ENCODE results near the gene BUD23. TPM values are rescaled to one million over a fixed set of nuclear protein-coding genes. Genes with fewer than 3 reads are reported as not detected.
"Not testable (repeated sequence)": the region's sequence is repeated elsewhere in the genome, so short reads cannot be mapped to it uniquely, and the experiment has no call there.

The BUD23 gene
- total RNA-seq, 2 donors from 2014 or later: 54.6 to 82.3 TPM

DNA sequence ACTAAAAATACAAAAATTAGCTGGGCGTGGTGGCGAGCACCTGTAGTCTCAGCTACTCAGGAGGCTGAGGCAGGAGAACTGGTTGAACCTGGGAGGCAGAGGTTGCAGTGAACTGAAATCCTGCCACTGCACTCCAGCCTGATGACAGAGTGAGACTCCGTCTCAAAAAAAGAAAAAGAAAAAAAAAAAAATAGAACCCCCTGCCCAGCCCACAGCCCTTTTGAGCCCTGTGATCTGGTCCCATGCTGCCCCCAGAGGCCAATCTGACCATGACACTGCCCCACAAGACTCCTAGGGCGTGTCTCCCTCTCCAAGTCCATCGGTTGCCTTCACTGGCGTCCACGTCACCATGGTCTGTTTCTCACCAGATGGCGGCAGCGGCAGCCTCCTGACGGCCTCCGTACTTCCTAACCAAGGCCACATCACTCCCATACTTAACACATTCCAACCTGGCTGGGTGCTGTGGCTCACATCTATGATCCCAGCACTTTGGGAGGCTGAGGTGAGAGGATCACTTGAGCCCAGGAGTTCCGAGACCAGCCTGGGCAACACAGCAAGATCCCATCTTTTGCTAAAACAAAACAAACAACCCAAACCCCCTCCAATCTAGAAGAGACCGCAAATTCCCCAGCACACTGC lies 18.1 kb downstream of the BUD23 start:
- Mint-ChIP-seq H3K27ac (peak overlapping the region; percentile 56), H3K9me3 (no peaks in the 10 kb centered on the region), H3K27me3 (no peaks in the 10 kb centered on the region), H3K4me1 (peaks cover 8% of the 10 kb centered on the region), H3K36me3 (ENCODE audit: low read depth) (peaks cover 65% of the 10 kb centered on the region), H3K4me3 (no peak overlapping the region)
- ATAC-seq (replicated peaks): peak; percentile 33

DNA sequence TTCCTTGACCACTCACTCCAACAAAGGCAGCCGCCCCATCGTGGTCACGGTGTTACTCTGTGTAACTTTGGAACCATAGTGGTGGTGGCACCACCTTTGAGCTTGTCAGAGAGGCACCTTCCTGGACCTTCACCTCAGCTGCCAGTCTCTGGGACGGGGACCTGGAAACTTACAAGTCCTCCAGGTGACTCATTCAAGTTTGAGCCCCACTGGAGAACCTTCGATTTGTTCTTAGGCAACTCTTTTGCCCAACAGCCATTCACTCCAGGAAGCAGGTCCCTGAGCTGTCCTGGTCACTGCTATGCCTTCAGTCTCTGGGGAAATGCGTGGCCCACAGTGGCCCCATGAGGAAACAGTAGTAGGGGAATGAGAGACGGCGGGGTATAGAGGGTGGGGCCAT lies 18.8 kb downstream of the BUD23 start:
- no peak for ATAC-seq (replicated peaks)
- peak overlapping the region; percentile 56 for H3K27ac Mint-ChIP-seq
- no peak overlapping the region for H3K4me3 Mint-ChIP-seq
- peaks cover 10% of the 10 kb centered on the region for H3K4me1 Mint-ChIP-seq
- H3K27me3 Mint-ChIP-seq: no peaks in the 10 kb centered on the region
- no peaks in the 10 kb centered on the region for H3K9me3 Mint-ChIP-seq
- H3K36me3 Mint-ChIP-seq (ENCODE audit: low read depth): peaks cover 65% of the 10 kb centered on the region

DNA sequence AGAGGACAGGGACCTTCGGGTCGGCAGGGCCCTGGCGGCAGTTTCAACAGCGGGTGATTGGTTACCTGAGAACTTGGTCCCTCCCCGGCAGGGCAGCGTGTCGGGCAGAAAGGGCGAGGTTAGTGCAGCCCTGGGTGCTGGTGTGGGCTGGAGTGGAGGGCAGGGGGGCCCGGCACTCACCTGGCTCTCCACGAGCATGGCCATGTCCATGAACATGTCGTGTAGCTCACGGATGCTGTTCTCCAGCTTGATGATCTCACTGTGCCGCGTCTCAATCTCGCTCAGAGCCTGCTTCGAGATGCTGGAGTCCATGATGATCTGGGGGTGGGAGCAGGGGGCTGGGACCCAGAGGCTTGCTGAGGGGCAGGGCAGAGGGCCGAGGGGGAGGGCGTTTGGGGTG lies 19.3 kb downstream of the BUD23 start:
- Mint-ChIP-seq H3K9me3 (no peaks in the 10 kb centered on the region), H3K27me3 (no peaks in the 10 kb centered on the region), H3K4me3 (no peak overlapping the region), H3K4me1 (peaks cover 10% of the 10 kb centered on the region), H3K27ac (no peak overlapping the region), H3K36me3 (ENCODE audit: low read depth) (peaks cover 65% of the 10 kb centered on the region)
- ATAC-seq (replicated peaks): no peak

DNA sequence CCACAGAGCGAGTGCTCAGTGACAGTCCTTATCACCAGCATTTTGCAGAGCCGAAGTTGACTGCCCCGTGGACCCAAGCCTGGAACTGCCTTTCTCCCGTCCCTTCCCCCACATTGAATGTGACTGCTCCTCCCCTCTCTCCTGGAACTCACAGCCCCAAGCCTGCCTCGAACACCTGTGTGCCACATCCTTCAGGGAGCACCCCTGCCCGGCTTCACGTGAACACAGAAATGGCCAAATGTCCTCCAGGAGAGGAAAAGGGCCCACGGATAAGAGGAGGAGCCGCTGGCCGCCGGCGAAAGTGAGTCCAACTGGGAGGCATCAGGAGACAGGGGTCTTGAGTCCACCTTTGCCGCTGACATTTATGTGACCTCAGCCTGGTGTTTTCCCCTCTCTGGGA lies 19.8 kb downstream of the BUD23 start:
- H3K9me3 Mint-ChIP-seq: no peaks in the 10 kb centered on the region
- no peaks in the 10 kb centered on the region for H3K27me3 Mint-ChIP-seq
- no peak overlapping the region for H3K27ac Mint-ChIP-seq
- no peak overlapping the region for H3K4me3 Mint-ChIP-seq
- ATAC-seq (replicated peaks): no peak
- H3K4me1 Mint-ChIP-seq: peaks cover 10% of the 10 kb centered on the region
- peaks cover 59% of the 10 kb centered on the region for H3K36me3 Mint-ChIP-seq (ENCODE audit: low read depth)

DNA sequence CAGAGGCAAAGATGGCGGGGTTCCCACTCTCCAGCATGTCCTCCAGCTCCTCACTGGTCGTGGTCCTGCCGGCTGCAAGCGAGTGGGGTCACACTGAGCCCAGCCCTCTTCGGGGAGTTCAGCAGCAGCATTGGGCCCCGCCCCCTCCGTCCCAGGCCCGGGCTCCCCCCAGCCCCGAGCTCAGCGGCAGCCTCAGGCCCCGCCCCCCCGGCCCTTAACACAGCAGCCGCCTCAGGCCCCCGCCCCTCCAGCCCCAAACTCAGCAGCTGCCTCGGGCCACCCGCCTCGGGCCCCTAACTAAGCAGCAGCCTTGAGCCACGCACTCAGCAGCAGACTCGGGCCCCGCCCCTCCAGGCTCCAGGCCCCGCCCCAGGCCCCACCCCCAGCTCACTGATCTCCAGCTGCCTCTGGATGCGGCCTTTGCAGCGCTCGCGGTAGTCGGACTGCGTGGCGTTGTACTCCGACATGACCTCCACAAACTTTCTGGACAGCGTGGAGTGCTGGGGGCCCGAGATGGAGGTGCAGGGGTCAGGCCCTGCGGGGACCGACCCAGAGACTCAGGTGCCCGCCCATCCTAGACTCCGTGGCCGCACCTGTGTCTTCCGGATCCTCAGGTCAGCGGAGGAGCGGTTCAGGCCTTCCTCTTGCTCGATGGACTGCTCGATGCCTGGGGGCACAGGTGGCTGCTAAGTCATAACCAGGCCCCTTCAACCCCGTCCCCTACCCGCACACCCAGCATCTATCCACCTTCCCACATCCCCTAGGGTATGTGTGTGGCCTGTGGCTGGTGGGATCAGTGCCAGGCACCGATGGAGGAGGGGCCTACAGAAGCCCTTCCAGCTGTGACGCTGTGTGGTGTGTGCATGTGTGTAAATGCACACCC lies 20.6 kb downstream of the BUD23 start:
- Mint-ChIP-seq H3K36me3 (ENCODE audit: low read depth) (peaks cover 58% of the 10 kb centered on the region), H3K4me1 (peaks cover 10% of the 10 kb centered on the region), H3K9me3 (no peaks in the 10 kb centered on the region), H3K27ac (no peak overlapping the region), H3K27me3 (no peaks in the 10 kb centered on the region), H3K4me3 (no peak overlapping the region)
- ATAC-seq (replicated peaks): peak; percentile 47

DNA sequence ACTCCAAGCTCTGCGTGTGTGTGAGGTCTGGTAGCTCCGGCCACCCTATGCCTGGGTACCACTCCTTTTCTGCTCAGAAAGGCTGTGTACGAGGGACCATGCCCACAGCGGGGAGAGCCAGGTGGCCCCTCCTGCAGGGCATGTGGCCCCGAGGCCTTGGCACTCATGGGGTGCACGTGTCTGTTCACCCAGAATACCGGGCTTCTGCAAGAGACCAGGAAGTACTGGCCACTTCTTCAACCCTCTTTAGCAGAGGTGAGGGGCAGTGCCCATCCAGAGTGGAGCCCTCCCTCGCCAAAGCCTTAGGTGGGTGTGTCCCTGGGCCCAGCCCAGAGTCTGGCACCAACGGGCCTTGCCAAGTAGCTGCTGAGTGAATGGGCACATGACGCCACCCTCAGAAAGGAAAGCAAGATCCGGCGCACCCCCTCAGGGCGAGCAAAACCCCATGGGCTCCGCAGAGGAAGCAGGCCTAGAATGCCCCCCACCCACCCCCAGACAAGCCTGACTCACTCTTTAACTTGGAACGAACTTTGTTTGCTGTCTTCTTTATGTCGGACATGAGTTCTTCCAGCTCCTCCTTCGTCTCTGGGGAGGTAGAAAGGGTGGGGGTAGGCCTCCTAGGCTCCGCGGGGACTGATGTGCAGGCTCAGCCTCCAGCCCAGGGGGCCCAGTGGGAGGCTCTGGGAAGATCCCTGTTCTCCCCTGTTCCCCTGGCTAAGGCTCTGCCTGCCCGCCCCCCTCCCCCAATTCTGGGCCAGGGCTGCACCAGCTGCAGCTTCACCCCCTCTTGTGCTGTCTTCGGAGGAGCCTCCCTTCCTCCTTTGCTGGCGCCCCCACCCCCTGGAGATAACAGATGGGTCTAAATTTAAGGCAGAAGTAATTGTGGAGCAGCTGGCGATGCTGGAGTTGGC lies 21.5 kb downstream of the BUD23 start:
- no peaks in the 10 kb centered on the region for H3K9me3 Mint-ChIP-seq
- H3K27ac Mint-ChIP-seq: no peak overlapping the region
- H3K27me3 Mint-ChIP-seq: no peaks in the 10 kb centered on the region
- H3K4me3 Mint-ChIP-seq: no peak overlapping the region
- no peak for ATAC-seq (replicated peaks)
- peaks cover 10% of the 10 kb centered on the region for H3K4me1 Mint-ChIP-seq
- peaks cover 49% of the 10 kb centered on the region for H3K36me3 Mint-ChIP-seq (ENCODE audit: low read depth)

DNA sequence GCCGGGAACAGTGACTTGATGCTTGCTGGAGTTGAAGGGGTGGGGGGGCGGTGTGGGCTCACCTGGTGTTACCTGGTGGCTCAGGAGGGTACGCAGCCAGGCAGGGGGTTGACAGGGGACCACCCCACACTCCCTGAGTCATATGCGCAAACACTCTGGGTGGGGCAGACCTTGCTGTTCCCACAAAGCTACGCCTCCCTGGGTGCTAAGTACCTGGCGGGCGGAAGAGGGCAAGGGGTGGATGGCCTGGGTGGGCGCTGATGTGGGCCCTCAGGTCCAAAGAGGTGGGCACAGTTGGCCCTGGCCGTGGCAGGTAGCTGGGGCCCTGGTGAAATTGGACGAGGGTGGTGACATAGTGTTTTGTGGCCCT lies 22.1 kb downstream of the BUD23 start:
- ATAC-seq (replicated peaks): no peak
- H3K4me3 Mint-ChIP-seq: no peak overlapping the region
- H3K9me3 Mint-ChIP-seq: no peaks in the 10 kb centered on the region
- H3K4me1 Mint-ChIP-seq: peaks cover 10% of the 10 kb centered on the region
- no peaks in the 10 kb centered on the region for H3K27me3 Mint-ChIP-seq
- H3K27ac Mint-ChIP-seq: no peak overlapping the region
- peaks cover 43% of the 10 kb centered on the region for H3K36me3 Mint-ChIP-seq (ENCODE audit: low read depth)

DNA sequence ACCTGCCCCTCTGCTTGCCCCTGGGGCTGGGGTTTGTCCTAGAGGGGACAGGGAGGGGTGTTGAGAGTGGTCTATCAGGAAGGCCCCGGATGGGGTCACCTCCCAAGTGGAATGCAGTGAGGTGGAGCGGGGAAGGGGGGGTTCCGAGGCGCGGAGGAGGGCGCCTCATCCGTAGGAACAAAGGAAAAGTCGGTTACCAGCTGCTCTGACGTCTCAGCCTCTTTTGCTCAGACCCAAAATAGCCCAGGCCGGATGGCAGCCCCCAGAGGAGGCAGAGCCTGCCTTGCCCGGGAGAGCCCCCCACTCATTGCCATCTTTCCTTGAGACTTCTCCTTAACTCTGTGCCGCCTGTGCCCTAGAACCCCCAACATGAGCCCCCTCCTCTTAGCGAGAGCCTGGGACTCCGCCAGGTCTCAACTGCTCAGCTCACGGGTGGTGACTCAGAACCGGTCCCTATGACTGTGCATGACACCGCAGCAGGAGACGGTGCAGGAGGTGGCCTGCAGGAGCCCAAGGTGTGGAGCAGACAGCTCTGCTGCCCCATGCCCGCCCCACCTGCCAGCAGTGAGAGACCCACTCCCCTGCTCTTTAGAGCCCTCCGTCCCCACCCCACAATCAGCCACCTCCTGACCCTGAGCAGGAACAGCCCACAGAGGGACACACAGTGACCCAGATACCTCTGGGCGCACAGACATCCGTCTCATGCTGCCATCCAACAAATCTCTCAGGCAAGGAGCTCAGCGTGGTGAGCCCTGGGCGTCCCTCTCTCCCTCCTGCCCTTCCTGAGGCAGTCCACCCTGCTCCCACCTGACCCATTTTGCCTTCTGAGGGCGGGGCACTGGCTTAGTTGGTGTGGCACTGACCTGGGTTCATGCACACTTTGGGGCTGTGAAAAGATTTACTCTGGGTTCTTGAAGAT lies 23.0 kb downstream of the BUD23 start:
- no peaks in the 10 kb centered on the region for H3K9me3 Mint-ChIP-seq
- H3K27me3 Mint-ChIP-seq: no peaks in the 10 kb centered on the region
- peaks cover 36% of the 10 kb centered on the region for H3K36me3 Mint-ChIP-seq (ENCODE audit: low read depth)
- peak overlapping the region; percentile 29 for H3K27ac Mint-ChIP-seq
- peak; percentile 92 for ATAC-seq (replicated peaks)
- peaks cover 10% of the 10 kb centered on the region for H3K4me1 Mint-ChIP-seq
- H3K4me3 Mint-ChIP-seq: no peak overlapping the region

DNA sequence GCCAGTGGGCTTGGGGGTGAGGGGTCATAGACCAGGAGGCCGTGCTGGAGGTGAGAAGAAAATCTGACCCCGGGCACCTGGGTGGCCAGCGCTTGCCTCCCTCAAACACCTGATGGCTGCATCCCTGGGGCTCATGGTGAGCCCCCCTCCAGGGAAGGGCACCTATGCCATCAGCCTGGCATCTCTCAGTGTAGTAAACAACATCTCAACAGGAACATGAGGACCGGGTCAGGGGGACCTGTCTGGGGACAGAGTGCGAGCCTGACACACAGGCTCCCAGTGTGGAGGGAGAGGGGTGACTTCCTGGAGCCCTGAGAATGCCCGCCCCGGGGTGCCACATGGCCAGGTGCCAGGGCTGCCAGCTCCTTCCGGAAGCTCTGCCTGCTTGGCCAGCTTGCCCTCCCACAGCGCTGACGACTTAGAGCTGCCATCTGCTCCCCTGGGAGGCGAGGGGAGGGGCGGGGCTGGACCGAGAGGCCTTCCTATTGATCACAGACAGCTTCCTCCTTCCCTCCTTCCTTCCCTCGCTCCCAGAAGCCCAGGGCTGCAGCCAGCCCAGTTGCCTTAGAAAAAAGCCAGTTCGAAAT lies 23.7 kb downstream of the BUD23 start:
- no peak for ATAC-seq (replicated peaks)
- H3K36me3 Mint-ChIP-seq (ENCODE audit: low read depth): peaks cover 29% of the 10 kb centered on the region
- H3K27me3 Mint-ChIP-seq: no peaks in the 10 kb centered on the region
- H3K4me3 Mint-ChIP-seq: no peak overlapping the region
- H3K27ac Mint-ChIP-seq: peak overlapping the region; percentile 29
- peaks cover 7% of the 10 kb centered on the region for H3K4me1 Mint-ChIP-seq
- no peaks in the 10 kb centered on the region for H3K9me3 Mint-ChIP-seq

DNA sequence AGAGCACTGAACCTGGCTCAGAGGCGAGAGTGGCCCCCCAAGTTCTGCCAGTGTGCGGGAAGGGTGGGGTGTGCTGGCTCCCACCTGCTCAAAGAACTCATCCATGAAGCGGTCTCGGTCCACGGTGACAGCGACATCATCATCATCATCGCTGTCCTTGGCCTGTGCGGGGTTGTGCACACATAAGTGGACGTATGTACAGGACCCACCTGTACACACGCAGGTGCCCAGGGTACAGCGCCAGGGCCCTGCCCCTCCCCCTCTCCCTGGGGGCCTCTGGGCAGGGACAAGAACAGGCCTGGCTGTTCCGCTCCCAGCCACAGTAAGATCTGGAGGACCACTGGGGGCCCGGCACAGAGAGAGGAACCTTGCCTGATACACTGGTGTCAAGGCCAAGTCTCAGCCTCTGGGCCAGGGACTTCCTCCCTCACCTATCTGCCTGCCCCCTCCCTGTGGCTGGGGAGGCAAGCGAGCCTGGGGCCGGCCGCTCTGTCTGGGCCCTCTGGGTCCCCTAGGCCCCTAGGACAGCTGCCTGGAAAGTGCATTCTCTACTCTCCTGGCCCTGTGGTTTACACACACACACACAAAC lies 25.7 kb downstream of the BUD23 start:
- H3K36me3 Mint-ChIP-seq (ENCODE audit: low read depth): peaks cover 36% of the 10 kb centered on the region
- no peaks in the 10 kb centered on the region for H3K9me3 Mint-ChIP-seq
- no peak for ATAC-seq (replicated peaks)
- H3K27ac Mint-ChIP-seq: no peak overlapping the region
- H3K27me3 Mint-ChIP-seq: no peaks in the 10 kb centered on the region
- no peak overlapping the region for H3K4me3 Mint-ChIP-seq
- peaks cover 15% of the 10 kb centered on the region for H3K4me1 Mint-ChIP-seq

DNA sequence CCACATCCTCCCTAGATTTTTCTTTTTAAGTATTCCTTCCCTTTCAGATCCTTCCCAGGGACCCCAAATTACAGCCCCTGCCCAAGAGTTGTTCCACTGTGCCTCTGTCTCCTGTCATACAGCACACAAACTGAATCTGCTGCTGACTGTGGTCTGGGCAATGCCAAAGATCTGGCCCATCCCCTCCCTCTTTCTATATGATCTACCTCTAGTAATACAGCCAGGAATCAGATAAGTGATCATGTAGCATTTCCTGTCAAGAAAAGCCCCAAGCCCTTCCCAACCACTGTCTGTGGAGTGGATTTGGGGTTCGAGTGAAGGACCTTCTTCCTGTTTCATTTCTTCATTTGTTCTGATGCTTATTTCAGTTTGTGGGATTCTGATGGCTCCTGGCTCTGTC lies 29.4 kb downstream of the BUD23 start:
- H3K4me1 Mint-ChIP-seq: peaks cover 19% of the 10 kb centered on the region
- no peaks in the 10 kb centered on the region for H3K9me3 Mint-ChIP-seq
- H3K4me3 Mint-ChIP-seq: no peak overlapping the region
- peak overlapping the region; percentile 58 for H3K27ac Mint-ChIP-seq
- H3K36me3 Mint-ChIP-seq (ENCODE audit: low read depth): peaks cover 33% of the 10 kb centered on the region
- ATAC-seq (replicated peaks): no peak
- no peaks in the 10 kb centered on the region for H3K27me3 Mint-ChIP-seq

DNA sequence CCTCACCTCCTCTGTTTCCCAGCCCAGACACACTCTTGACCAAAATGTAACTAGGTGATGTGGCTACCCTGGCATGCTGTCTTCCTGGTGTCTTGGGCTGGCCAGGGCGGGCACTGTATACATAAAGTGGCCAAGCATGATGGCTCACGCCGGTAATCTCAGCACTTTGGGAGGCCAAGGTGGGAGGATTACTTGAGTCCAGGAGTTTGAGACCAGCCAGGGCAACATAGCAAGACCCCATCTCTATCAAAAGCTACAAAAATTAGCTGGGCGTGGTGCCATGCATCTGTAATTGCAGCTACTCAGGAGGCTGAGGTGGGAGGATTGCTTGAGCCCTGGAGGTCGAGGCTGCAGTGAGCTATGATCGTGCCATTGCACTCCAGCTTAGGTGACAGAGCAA lies 29.9 kb downstream of the BUD23 start:
- Mint-ChIP-seq H3K36me3 (ENCODE audit: low read depth) (peaks cover 32% of the 10 kb centered on the region), H3K27ac (peak overlapping the region; percentile 58), H3K4me1 (peaks cover 24% of the 10 kb centered on the region)
- H3K9me3 Mint-ChIP-seq; H3K27me3 Mint-ChIP-seq; ATAC-seq (replicated peaks); H3K4me3 Mint-ChIP-seq: not testable (repeated sequence)

DNA sequence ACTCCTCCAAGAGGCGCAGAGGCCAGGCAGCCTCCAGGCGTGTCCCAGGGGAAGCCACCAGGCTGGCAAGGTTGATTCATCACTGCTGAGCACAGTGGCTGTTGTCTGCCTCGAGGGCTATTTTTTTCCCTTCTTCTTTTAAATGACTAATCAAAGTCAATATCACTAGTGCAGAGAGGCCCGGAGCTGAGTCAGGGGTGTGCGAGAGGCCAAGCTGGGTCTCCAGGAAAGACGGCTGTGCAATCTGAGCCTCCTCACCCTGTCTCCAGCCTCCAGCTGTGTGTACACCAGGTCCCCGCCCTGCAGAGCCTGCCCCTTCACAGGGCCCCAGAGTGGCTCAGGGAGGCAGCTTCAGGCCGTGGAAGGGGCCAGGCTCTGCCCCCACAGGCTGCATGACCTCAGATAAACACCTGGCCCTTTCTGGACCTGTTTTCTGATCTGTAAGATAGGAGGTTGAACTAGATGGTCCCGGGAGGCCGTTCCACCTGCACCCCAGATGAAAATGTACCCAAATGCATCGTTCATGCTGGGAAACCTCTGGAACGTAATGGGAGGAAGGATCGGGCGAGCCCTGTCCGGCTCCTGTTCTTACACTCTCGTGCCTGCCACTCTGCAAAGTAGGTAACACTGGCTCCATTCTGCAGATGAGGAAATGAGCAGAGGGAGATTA lies 32.4 kb downstream of the BUD23 start:
- Mint-ChIP-seq H3K27me3 (no peaks in the 10 kb centered on the region), H3K4me1 (peaks cover 24% of the 10 kb centered on the region), H3K27ac (peak overlapping the region; percentile 79), H3K4me3 (peak overlapping the region; percentile 70), H3K9me3 (no peaks in the 10 kb centered on the region), H3K36me3 (ENCODE audit: low read depth) (peaks cover 27% of the 10 kb centered on the region)
- peak; percentile 71 for ATAC-seq (replicated peaks)
